Activated CD8-positive, alpha-beta memory T cell treated with anti-CD3 and anti-CD28 coated beads, Interleukin-2, amount 50 U/mL, for 24 hours (primary cell): ENCODE data around the gene SFN.

ENCODE experiments used
- DNase-seq: peaks from one replicate; pipeline ENCODE4 v3.0.0-alpha.2; 2020; ENCODE audit errors: extremely low read depth

Gene SFN

GRCh38 chr1:26911399-26912146, 48.6 kb downstream of the SFN start:
- no peak for DNase-seq

GRCh38 chr1:26912147-26912490, 49.2 kb downstream of the SFN start:
- no peak for DNase-seq

GRCh38 chr1:26913389-26913753, 50.4 kb downstream of the SFN start:
- DNase-seq, result no peak
